ENCODE measurements around the gene DLGAP4.

Gene DLGAP4

DNA sequence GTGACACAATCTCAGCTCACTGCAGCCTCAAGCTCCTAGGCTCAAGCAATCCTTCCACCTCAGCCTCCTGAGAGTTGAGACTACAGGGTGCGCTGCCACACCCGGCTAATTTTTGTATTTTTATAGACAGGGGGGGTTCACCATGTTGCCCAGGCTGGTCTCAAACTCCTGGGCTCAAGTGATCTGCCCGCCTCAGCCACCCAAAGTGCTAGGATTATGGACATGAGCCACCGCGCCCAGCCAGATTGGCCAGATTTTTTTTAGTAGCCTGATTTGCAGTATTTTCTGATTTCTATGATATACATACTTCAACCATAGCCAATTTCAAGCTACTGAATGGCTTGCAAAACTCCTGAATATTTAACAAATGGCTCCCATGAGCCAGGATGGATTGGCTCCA, 21.4 kb upstream of the DLGAP4 start:
- H3K4me3 ChIP-seq (ENCODE audit: low read length) = no peak overlapping the region
- H3K9me3 ChIP-seq (ENCODE audit: low read length) = no peaks in the 10 kb centered on the region
- no peak overlapping the region for H2AFZ ChIP-seq (ENCODE audit: low read depth, low read length)
- H3K36me3 ChIP-seq (ENCODE audit: insufficient read depth, low read length) = no peaks in the 10 kb centered on the region
- no peaks in the 10 kb centered on the region for H3K4me1 ChIP-seq (ENCODE audit: insufficient read depth, low read length)
- no peaks in the 10 kb centered on the region for H3K27me3 ChIP-seq (ENCODE audit: insufficient read depth, low read length)

DNA sequence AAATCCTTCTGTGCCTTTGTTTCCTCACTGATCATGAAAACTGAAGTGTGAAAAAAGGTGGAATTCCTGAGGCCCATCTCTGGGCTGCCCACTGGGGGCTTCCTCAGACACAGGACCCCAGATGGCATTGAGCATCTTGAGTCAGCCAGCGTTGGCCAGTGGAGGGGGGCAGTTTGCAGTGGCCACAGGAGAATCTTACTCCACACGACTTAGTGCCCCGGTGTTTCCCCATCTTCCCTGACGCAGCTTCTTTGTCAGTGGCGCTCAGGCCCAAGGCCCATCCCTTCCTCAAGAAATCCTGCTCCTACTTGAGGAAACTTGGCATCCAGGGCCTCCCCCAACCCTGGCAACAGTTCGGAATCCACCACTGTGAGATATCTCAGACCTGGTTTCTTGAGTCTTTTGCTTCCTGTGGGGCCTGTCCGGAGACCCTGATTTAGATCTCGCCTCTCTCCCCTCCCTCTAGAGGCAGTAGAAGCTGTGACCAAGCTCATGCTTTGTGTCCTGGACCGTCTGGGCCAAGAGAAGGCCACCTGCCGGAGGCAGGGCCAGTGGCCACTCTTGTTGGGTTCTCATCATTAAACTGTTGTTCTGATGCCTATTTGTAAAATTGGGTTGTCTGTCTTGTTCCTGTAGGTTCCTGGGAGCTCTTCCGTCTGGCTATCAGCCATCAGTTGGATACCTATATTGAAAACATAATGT, 20.2 kb upstream of the DLGAP4 start:
- H3K4me3 ChIP-seq (ENCODE audit: low read length) = no peak overlapping the region
- H2AFZ ChIP-seq (ENCODE audit: low read depth, low read length) = no peak overlapping the region
- H3K9me3 ChIP-seq (ENCODE audit: low read length) = no peaks in the 10 kb centered on the region
- H3K27me3 ChIP-seq (ENCODE audit: insufficient read depth, low read length) = no peaks in the 10 kb centered on the region
- H3K36me3 ChIP-seq (ENCODE audit: insufficient read depth, low read length) = no peaks in the 10 kb centered on the region
- H3K4me1 ChIP-seq (ENCODE audit: insufficient read depth, low read length) = no peaks in the 10 kb centered on the region

GRCh38 chr20:36297656-36298055, 8.5 kb upstream of the DLGAP4 start:
- no peak overlapping the region for H3K4me3 ChIP-seq (ENCODE audit: low read length)
- H3K9me3 ChIP-seq (ENCODE audit: low read length) = no peaks in the 10 kb centered on the region
- peaks cover 24% of the 10 kb centered on the region for H3K27me3 ChIP-seq (ENCODE audit: insufficient read depth, low read length)

DNA sequence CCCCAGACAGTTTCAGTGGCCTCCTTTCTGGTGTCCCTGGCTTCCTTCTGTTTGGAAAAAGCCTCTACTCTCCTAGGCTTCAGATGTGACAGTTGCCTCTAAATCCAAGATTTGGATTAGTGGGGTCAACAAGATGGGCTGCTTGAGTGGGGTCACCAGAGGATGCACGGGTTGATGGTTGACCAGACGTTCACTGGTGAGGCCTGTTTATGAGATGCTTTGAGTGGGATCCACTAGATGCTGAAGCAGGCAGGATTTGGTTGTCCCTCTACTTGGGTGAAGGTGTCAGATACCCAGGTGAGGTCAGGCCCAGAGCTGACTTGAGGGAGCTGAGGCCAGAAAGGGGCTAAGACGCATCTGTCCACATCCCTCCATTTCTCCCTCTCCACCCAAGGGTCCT, 8.1 kb upstream of the DLGAP4 start:
- Histone ChIP-seq H3K4me1 (ENCODE audit: insufficient read depth, low read length) (no peaks in the 10 kb centered on the region), H3K4me3 (ENCODE audit: low read length) (no peak overlapping the region), H2AFZ (ENCODE audit: low read depth, low read length) (no peak overlapping the region), H3K36me3 (ENCODE audit: insufficient read depth, low read length) (no peaks in the 10 kb centered on the region), H3K27me3 (ENCODE audit: insufficient read depth, low read length) (peaks cover 29% of the 10 kb centered on the region), H3K9me3 (ENCODE audit: low read length) (no peaks in the 10 kb centered on the region)

More at GRCh38 chr20:36297656-36298055, 8.5 kb upstream of the DLGAP4 start:
- H2AFZ ChIP-seq (ENCODE audit: low read depth, low read length) = no peak overlapping the region
- H3K4me1 ChIP-seq (ENCODE audit: insufficient read depth, low read length) = no peaks in the 10 kb centered on the region
- no peaks in the 10 kb centered on the region for H3K36me3 ChIP-seq (ENCODE audit: insufficient read depth, low read length)

- Histone ChIP-seq H2AFZ (ENCODE audit: low read depth, low read length) (no peak overlapping the region), H3K4me3 (ENCODE audit: low read length) (no peak overlapping the region), H3K27me3 (ENCODE audit: insufficient read depth, low read length) (peaks cover 37% of the 10 kb centered on the region), H3K4me1 (ENCODE audit: insufficient read depth, low read length) (no peaks in the 10 kb centered on the region), H3K9me3 (ENCODE audit: low read length) (no peaks in the 10 kb centered on the region), H3K36me3 (ENCODE audit: insufficient read depth, low read length) (no peaks in the 10 kb centered on the region)
These were observed 7.3 kb upstream of the DLGAP4 start for GRCh38 chr20:36298795-36299339.

DNA sequence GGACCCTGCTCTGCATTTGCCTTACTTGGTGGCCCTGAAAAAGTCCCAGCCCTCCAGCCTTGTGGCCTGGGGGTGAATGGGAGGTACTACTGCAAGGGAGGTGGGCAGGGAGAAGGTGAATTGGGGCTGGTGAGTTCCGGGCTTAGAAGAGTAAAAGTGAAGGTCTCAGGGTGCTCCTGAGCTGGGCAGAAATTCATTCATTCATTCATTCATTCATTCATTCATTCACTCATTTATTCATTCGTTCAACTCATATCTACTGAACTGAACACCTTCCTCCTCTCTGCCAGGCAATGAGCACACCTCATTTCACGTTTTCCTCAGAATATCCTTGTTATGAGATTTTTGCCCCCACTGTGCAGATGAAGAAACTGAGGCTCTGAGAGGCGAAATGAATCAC, 6.7 kb upstream of the DLGAP4 start:
- Histone ChIP-seq H3K9me3 (ENCODE audit: low read length) (no peaks in the 10 kb centered on the region), H3K4me1 (ENCODE audit: insufficient read depth, low read length) (no peaks in the 10 kb centered on the region), H2AFZ (ENCODE audit: low read depth, low read length) (no peak overlapping the region), H3K36me3 (ENCODE audit: insufficient read depth, low read length) (no peaks in the 10 kb centered on the region), H3K27me3 (ENCODE audit: insufficient read depth, low read length) (peaks cover 42% of the 10 kb centered on the region), H3K4me3 (ENCODE audit: low read length) (no peak overlapping the region)

DNA sequence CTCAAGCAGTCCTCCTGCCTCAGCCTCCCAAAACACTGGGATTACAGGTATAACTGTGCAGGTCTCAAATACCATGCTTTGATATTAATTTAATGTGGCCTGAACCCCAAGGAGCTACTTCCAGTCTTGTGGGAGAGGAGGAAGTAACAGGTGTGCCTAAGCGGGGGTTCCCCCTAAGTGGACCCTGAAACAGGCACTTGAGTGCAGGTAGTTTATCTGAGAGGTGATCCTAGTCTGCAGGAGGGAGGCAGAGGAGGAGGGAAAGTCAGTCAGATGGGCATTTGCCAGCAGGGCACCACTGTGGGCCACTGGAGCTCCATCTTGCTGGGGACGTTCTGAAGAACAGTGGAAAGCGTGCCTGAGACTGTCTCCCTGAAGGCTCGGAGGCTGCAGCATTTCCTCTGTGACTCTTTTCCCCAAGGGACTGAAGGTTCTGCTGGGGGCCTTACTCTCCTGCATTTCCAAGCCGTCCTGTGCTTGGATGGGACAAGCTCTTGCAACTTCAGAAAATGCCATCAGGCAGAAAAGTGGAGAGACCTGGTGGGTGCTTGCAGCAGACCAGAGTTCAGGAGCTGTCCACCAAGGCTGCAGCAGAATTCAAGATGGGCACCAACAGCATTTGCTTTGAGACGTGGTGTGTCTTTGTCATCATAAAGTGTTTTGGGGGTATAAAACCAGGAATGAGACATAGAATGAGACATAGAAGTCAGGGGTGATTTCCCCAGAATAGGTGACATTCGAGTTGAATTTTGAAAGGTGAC, 4.6 kb upstream of the DLGAP4 start:
- Histone ChIP-seq H3K36me3 (ENCODE audit: insufficient read depth, low read length) (no peaks in the 10 kb centered on the region), H3K4me1 (ENCODE audit: insufficient read depth, low read length) (peaks cover under 1% of the 10 kb centered on the region), H3K4me3 (ENCODE audit: low read length) (no peak overlapping the region), H2AFZ (ENCODE audit: low read depth, low read length) (no peak overlapping the region), H3K9me3 (ENCODE audit: low read length) (no peaks in the 10 kb centered on the region), H3K27me3 (ENCODE audit: insufficient read depth, low read length) (peaks cover 59% of the 10 kb centered on the region)

DNA sequence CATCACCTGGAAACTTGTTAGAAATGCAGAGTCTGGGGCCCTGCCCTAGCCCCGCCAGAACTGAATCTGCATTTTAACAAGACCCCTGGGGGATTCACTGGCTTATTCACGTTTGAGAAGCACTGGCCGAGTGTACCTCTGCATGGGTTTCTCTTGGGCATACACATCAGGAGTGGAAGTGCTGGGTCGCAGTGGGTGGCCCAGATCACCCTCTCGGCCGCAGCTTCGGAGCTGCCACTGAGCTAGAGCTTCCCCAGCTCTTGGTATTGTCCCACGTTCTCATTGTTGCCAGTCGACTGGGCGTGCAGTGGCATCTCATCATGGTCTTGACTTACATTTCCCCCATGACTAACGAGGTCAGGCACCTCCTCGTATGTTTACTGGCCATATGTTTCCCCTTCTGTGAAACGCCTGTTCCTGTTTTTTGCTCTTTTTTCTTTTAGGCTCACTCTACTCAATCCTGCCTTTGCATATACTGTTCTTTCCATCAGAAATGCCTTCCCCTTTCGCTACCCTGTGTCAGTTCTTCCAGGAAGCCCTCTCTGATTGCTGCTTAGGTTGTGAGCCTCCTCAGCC, 3.0 kb upstream of the DLGAP4 start:
- H2AFZ ChIP-seq (ENCODE audit: low read depth, low read length) = no peak overlapping the region
- no peaks in the 10 kb centered on the region for H3K36me3 ChIP-seq (ENCODE audit: insufficient read depth, low read length)
- no peaks in the 10 kb centered on the region for H3K9me3 ChIP-seq (ENCODE audit: low read length)
- H3K27me3 ChIP-seq (ENCODE audit: insufficient read depth, low read length) = peaks cover 66% of the 10 kb centered on the region
- H3K4me1 ChIP-seq (ENCODE audit: insufficient read depth, low read length) = peaks cover 6% of the 10 kb centered on the region
- H3K4me3 ChIP-seq (ENCODE audit: low read length) = no peak overlapping the region

DNA sequence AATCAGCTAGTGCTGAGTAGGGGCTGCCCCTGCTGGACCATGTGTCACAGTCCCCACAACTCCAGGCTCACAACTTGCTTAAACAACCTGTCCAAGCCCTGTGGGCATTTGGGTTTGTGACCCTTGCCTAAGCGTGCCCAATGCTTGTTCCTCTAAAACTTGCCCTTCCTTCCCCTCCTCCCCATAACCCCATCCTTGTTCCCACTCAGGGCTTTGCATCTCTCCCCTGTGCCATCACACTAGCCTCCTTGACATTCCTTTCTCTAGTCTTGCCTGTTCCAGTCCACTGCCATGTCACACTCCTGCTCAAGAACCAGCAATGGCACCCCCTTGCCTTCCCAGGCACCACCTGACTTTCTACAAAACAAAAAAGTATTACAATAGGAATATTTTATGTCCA, 2.3 kb upstream of the DLGAP4 start:
- no peak overlapping the region for H2AFZ ChIP-seq (ENCODE audit: low read depth, low read length)
- H3K4me1 ChIP-seq (ENCODE audit: insufficient read depth, low read length) = peaks cover 6% of the 10 kb centered on the region
- peaks cover 73% of the 10 kb centered on the region for H3K27me3 ChIP-seq (ENCODE audit: insufficient read depth, low read length)
- no peaks in the 10 kb centered on the region for H3K36me3 ChIP-seq (ENCODE audit: insufficient read depth, low read length)
- H3K9me3 ChIP-seq (ENCODE audit: low read length) = no peaks in the 10 kb centered on the region
- no peak overlapping the region for H3K4me3 ChIP-seq (ENCODE audit: low read length)

DNA sequence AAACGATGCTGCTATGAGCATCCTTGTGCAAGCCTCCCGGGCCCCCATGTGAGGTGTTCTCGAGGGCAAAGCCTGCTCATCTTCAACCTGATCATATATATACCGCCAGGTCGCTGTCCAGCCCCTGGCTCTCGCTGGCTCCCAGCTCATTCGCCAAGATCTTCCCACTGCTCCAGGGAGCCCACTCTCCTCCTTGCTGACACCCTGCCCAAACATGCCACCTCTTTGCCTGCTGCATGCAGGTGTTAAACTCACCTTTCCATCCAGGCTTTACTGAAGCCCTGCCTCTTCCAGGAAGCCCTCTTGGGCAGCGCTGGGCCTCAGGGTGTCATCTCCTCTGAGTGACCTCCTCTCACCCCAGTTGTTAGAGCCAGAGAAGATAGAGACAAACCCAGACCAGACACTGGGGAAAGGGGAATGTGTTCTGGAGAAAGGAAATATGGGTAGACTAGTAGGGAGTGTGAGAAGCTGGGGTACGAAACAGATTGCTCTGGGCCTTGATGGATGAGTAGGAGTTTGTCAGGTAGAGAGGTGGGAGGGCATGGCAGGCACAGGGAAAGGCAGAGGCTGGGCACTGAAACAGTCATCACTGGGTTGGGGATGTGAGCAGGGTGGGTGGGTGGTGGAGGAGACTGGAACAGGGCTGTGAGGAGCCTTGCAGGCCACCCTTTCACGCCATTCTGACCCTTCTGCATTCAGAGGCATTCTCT, 1.2 kb upstream of the DLGAP4 start:
- no peak overlapping the region for H2AFZ ChIP-seq (ENCODE audit: low read depth, low read length)
- H3K4me3 ChIP-seq (ENCODE audit: low read length) = no peak overlapping the region
- no peaks in the 10 kb centered on the region for H3K36me3 ChIP-seq (ENCODE audit: insufficient read depth, low read length)
- H3K9me3 ChIP-seq (ENCODE audit: low read length) = no peaks in the 10 kb centered on the region
- H3K4me1 ChIP-seq (ENCODE audit: insufficient read depth, low read length) = peaks cover 6% of the 10 kb centered on the region
- H3K27me3 ChIP-seq (ENCODE audit: insufficient read depth, low read length) = peaks cover 82% of the 10 kb centered on the region

- Histone ChIP-seq H3K9me3 (ENCODE audit: low read length) (no peaks in the 10 kb centered on the region), H3K4me1 (ENCODE audit: insufficient read depth, low read length) (peaks cover 6% of the 10 kb centered on the region), H3K4me3 (ENCODE audit: low read length) (peak overlapping the region; percentile 38), H3K27me3 (ENCODE audit: insufficient read depth, low read length) (peaks cover 89% of the 10 kb centered on the region), H2AFZ (ENCODE audit: low read depth, low read length) (peak overlapping the region; percentile 60), H3K36me3 (ENCODE audit: insufficient read depth, low read length) (no peaks in the 10 kb centered on the region)
These were observed 643 bp downstream of the DLGAP4 start for GRCh38 chr20:36306553-36307411.
